Measurements from ENCODE around the gene C19orf67.

DNA sequence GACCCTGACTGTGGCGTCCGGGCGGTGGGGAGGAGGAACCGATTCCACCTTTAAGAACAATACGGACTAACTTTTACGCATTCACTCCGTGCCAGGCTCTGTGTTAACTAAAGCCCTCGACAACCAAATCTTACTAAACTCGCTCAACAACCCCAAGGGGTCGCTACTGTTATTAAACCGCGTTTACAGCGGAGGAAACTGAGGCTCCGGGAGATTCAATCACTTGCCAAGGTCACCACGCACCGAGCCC is 3.8 kb upstream of the C19orf67 start:
- TF ChIP-seq, protein P1, sequence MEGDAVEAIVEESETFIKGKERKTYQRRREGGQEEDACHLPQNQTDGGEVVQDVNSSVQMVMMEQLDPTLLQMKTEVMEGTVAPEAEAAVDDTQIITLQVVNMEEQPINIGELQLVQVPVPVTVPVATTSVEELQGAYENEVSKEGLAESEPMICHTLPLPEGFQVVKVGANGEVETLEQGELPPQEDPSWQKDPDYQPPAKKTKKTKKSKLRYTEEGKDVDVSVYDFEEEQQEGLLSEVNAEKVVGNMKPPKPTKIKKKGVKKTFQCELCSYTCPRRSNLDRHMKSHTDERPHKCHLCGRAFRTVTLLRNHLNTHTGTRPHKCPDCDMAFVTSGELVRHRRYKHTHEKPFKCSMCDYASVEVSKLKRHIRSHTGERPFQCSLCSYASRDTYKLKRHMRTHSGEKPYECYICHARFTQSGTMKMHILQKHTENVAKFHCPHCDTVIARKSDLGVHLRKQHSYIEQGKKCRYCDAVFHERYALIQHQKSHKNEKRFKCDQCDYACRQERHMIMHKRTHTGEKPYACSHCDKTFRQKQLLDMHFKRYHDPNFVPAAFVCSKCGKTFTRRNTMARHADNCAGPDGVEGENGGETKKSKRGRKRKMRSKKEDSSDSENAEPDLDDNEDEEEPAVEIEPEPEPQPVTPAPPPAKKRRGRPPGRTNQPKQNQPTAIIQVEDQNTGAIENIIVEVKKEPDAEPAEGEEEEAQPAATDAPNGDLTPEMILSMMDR (IDR thresholded peaks at IDR 0.05 in 4 of 5, conservative IDR thresholded peaks at IDR 0.05 in 1 of 5): no peak
- TF ChIP-seq POLR2A (IDR thresholded peaks at IDR 0.05): no peak
